GM10248 (cell line): ENCODE measurements around the gene CARD16.
"Not testable (repeated sequence)": the region's sequence is repeated elsewhere in the genome, so short reads cannot be mapped to it uniquely, and the experiment has no call there.

Source experiments
- CTCF ChIA-PET: fragments of 300-600 bp; sonication (Branson Sonifier 250); formaldehyde crosslinking; extraction: SDS; loops from one replicate; lab custom pipeline; 2021; ENCODE audit warnings: antibody characterized with exemption; lab: Yijun Ruan, JAX
- POLR2A ChIA-PET: fragments of 350-650 bp; sonication (Branson Sonifier 250); formaldehyde crosslinking; extraction: SDS; loops from one replicate; lab custom pipeline; 2020; ENCODE audit warnings: antibody characterized with exemption; lab: Yijun Ruan, JAX
- DNase-seq: peaks from one replicate; pipeline ENCODE4 v3.0.0; 2012; ENCODE audit errors: extremely low spot score
- TF ChIP-seq, protein P1 (sequence below): IDR thresholded peaks from 2 replicates; pipeline ENCODE4 v1.5.1; 2012; ENCODE audit warnings: mild to moderate bottlenecking, low read depth; ENCODE audit errors: extremely low read depth, missing control alignments, control extremely low read depth

The CARD16 gene

DNA sequence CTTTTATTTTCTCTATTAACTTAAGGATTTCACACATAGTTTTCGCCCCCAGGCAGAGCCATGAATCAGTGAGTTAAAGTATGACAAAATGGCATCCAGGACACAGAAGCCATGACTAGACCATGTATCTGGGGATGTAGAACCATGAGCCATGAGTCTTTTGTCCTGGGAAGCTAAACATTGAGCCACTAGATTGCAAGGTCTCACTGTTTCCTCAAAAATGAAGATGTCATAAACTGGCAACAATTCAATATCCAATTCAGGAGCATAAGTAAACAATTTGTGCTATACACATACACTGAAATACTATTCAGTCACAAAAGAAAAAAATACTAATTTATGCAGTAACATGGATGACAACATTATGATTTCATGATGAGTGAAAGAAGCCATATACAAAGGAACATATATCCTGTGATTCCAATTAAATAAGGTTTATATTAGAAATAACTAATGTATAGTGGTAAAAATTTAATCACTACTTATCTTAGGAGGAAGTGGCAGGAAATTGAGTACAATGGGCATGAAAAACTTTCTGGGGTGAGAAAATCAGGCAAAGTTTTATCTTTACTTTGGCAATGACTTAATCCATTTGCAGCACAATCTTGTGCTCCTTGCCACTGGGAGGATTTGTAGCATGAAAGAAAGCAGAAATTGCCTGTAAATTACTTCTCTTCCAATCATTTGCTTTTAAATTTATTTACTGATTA lies 28.5 kb upstream of the CARD16 start:
- TF ChIP-seq, protein P1, sequence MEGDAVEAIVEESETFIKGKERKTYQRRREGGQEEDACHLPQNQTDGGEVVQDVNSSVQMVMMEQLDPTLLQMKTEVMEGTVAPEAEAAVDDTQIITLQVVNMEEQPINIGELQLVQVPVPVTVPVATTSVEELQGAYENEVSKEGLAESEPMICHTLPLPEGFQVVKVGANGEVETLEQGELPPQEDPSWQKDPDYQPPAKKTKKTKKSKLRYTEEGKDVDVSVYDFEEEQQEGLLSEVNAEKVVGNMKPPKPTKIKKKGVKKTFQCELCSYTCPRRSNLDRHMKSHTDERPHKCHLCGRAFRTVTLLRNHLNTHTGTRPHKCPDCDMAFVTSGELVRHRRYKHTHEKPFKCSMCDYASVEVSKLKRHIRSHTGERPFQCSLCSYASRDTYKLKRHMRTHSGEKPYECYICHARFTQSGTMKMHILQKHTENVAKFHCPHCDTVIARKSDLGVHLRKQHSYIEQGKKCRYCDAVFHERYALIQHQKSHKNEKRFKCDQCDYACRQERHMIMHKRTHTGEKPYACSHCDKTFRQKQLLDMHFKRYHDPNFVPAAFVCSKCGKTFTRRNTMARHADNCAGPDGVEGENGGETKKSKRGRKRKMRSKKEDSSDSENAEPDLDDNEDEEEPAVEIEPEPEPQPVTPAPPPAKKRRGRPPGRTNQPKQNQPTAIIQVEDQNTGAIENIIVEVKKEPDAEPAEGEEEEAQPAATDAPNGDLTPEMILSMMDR = no peak
- ChIA-PET CTCF (no interaction called here), POLR2A (no interaction called here)
- DNase-seq = no peak

DNA sequence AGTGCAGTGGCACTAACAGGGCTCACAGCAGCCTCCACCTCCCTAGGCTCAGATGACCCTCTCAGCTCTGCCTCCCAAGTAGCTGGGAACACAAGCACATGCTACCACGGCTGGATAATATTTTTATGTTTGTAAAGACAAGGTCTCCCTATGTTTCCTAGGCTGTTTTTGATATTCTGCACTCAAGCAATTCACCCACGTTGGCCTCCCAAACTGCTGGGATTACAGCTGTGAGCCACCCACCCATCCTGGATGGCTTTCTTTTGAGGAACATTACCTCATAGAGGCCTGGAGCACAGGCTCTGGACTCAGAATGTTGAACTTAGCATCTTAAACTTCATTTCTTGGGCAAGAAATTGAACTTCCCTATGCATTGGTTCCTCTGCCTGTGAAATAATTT lies 26.9 kb upstream of the CARD16 start:
- DNase-seq, POLR2A ChIA-PET, CTCF ChIA-PET: not testable (repeated sequence)

DNA sequence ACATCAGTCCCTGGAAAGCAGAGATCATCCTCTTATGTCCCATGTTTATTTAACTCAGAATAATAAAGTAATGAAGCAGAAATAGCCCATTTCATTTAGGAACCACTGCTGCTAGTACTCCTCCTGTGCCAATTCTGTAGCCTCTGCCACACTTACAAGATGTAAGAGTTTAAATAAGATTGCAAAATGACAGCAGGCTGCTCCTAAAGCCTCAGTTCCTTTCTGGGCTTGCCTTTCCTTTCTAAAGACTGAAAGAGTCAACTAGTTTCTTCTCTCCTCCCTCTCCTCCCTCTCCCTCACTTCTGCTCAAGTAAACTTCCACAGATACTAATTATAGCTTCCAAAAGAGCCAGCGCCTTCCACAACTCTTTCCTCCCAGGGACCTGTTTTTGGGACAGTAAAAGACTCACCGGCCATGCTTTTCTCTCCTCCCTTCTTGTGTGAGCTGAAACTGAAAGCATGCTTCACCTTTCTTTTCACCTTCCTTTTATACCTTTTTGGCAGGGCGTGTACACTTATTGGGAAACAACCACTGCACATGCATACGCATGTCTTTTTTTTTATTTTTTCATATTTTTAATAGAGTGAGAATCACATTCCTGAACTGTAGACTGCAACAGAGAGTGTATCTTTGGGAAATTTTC lies 26.1 kb upstream of the CARD16 start:
- POLR2A ChIA-PET = no interaction called here
- no peak for DNase-seq
- CTCF ChIA-PET = no interaction called here
- TF ChIP-seq, protein P1 = no peak

DNA sequence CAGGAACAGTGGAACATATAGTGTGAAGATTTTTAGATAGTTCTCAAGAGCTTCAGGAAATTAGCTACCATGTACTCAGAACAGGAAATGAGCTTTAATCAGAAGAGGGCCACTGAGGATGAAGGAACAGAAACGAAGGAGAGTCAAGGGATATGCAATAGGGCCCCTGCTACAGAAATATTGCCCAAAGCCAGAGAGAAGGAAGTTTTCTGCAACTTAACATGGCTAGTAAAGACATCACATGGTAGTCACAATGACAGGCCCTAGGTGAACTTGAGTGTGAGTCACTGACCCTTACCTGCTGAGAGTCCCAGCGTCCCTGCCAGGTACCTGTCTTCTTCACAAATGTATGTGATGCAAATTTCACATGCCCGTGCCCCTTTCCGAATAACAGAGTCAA lies 25.2 kb upstream of the CARD16 start:
- ChIA-PET CTCF (no interaction called here), POLR2A (no interaction called here)
- no peak for DNase-seq
- TF ChIP-seq, protein P1 = no peak

DNA sequence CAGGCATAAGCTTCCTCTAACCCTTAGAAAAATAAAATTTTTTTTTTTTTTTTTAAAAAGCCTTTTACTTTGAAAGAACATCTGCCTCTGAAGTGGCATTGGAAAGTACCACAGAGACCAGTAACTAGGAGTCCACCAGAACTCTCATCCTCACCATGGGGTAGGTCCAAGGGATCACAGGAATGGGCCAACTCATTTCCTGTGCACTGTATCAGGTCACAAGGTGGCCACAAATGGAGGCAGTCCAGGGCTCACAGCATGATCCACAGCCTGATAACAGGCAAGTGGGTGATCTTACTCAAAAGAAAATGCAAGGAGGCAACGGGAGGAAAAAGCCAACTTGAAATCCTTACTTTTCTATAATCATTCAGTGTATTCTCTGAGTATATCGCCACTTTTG lies 24.6 kb upstream of the CARD16 start:
- DNase-seq, POLR2A ChIA-PET, CTCF ChIA-PET: not testable (repeated sequence)

DNA sequence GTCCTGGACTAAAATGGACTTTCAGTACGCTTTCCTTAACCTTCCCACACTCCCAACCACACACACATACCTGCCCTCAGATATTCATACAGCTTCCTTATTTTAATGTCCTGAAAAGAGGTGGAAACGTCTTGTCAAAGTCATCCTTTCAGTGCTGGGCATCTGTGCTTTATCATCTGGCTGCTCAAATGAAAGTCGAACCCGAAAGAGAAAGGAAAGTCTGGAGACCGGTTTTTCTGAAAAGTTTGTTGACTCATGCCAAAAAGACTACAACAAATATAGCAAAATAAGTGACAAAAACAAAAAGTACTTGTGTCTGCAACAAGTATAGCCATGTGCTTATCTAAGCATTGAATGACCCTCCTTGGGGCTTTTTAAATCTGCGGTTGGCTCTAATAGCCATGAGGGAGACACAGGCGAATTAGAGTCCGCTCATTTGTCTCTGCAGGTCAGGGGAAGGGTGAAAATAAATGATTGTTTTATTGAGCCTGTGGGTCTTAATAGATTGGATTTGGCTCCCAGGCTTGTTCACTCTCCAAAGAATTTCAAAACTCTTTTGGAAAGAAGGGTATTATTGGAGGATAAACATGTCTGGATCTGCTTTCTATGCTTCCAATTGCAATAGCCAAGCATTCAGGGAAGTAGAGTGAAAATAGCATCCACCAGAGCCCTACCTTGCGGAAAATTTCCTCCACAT lies 18.3 kb upstream of the CARD16 start:
- CTCF ChIA-PET, DNase-seq, POLR2A ChIA-PET: not testable (repeated sequence)

DNA sequence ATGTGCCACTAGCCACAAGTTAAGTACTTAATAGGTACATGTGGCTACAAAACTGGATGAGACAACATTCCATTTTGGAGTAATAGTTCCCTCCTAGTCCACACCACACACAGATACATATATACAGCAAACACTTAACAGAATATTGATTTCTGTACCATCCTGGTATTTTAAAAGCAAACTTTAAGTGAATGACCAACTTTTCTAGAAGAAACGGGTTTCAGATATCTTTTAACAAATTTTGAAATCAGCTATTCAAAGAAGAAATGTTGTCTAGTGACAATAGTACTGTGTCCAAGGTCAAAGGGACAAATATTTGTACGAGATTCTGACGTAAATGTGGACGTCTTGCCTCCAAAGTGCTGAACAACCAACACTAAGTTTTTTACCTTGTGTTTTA lies 12.3 kb upstream of the CARD16 start:
- POLR2A ChIA-PET = no interaction called here
- CTCF ChIA-PET = no interaction called here
- TF ChIP-seq, protein P1 = no peak
- DNase-seq = no peak

DNA sequence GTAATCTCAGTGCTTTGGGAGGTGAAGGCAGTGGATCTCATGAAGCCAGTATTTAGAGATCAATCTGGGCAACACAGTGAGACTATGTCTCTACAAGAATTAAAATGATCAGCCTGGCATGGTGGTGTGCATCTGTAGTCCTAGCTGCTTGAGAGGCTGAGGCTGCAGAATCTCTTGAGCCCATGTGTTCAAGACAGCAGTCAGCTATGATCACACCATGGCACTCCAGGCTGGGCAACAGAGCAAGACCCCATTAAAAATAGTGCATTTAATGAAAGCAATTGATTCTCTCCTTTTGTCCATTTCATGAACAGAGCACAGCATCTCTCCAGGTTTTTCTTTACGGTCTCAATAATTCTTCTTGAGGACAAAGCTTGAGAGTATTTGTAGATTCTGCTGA lies 11.3 kb upstream of the CARD16 start:
- POLR2A ChIA-PET = no interaction called here
- DNase-seq = no peak
- CTCF ChIA-PET = no interaction called here
- TF ChIP-seq, protein P1 = no peak
